Naive B cell (primary cell): ENCODE measurements around the gene THADA. TPM values are rescaled to one million over a fixed set of nuclear protein-coding genes. Genes with fewer than 3 reads are reported as not detected.

Experiments used
- ATAC-seq, 2 donors: fragments of 150-1000 bp; cut with Tn5 transposase; 2 replicates each; pipeline ENCODE4 v1.10.0; 2021; ENCODE audit warnings: low read depth in 2 of 2, mild to moderate bottlenecking in 2 of 2, moderate library complexity in 2 of 2
- DNase-seq: peaks from one replicate; pipeline ENCODE4 v3.0.0; 2022
- H3K27ac Mint-ChIP-seq, 6 donors: one replicate each; pipeline ENCODE4 v1.8.0; 2020 to 2022; ENCODE audit warnings: mild to moderate bottlenecking in 6 of 6, mixed read lengths in 6 of 6, moderate library complexity in 5 of 6, inconsistent platforms in 2 of 6
- H3K27me3 Mint-ChIP-seq, 3 donors: one replicate each; pipeline ENCODE4 v1.8.0; 2021 to 2022; ENCODE audit warnings: mixed read lengths in 3 of 3, mild to moderate bottlenecking in 1 of 3
- H3K36me3 Mint-ChIP-seq, 2 donors: one replicate each; pipeline ENCODE4 v1.8.0; 2020 to 2022; ENCODE audit warnings: mixed read lengths in 2 of 2, inconsistent platforms in 1 of 2, mild to moderate bottlenecking in 1 of 2
- H3K4me1 Mint-ChIP-seq, 3 donors: one replicate each; pipeline ENCODE4 v1.8.0; 2020 to 2022; ENCODE audit warnings: mixed read lengths in 3 of 3, inconsistent platforms in 1 of 3, mild to moderate bottlenecking in 1 of 3, moderate library complexity in 1 of 3
- H3K4me3 Mint-ChIP-seq, 8 donors: one replicate each; pipeline ENCODE4 v1.8.0; 2020 to 2022; ENCODE audit warnings: mild to moderate bottlenecking in 8 of 8, mixed read lengths in 8 of 8, moderate library complexity in 8 of 8, inconsistent platforms in 2 of 8
- H3K9me3 Mint-ChIP-seq, 7 donors: one replicate each; pipeline ENCODE4 v1.8.0; 2020 to 2022; ENCODE audit warnings: mixed read lengths in 7 of 7, mild to moderate bottlenecking in 5 of 7, inconsistent platforms in 2 of 7, moderate library complexity in 1 of 7
- polyA plus RNA-seq, 6 donors: library from polyadenylated mRNA; unstranded; fragments of 300-500 nt; fragmentation: Illumina TruSeq; gene quantifications; one replicate each; pipeline ENCODE4 v1.2.3, GENCODE V29; 2021; ENCODE audit warnings: low read depth in 6 of 6

Gene THADA
- polyA plus RNA-seq, 6 donors from 2014 or later: 8.3 to 20.2 (median 13.0) TPM

- H3K9me3 Mint-ChIP-seq: no peaks in the 10 kb centered on the region
- peaks cover 23 to 41% of the 10 kb centered on the region in 2 donors for H3K36me3 Mint-ChIP-seq
- ATAC-seq: no peak
- no peaks in the 10 kb centered on the region for H3K27me3 Mint-ChIP-seq
- no peaks in the 10 kb centered on the region for H3K4me1 Mint-ChIP-seq
- H3K4me3 Mint-ChIP-seq: no peak overlapping the region
- DNase-seq: no peak
- peak overlapping the region in 3 of 6 donors; percentile 24 to 66 (median 57) for H3K27ac Mint-ChIP-seq
Measured at GRCh38 chr2:43579275-43579981, 16.4 kb downstream of the THADA start.

- H3K36me3 Mint-ChIP-seq: peaks cover 16 to 26% of the 10 kb centered on the region in 2 donors
- no peaks in the 10 kb centered on the region for H3K4me1 Mint-ChIP-seq
- H3K27ac Mint-ChIP-seq: no peak overlapping the region
- H3K4me3 Mint-ChIP-seq: no peak overlapping the region
- no peaks in the 10 kb centered on the region for H3K9me3 Mint-ChIP-seq
- ATAC-seq (no peak), DNase-seq (peak; percentile 31)
- H3K27me3 Mint-ChIP-seq: no peaks in the 10 kb centered on the region
Measured at GRCh38 chr2:43576981-43577892, 18.6 kb downstream of the THADA start.

- Mint-ChIP-seq H3K4me3 (no peak overlapping the region), H3K9me3 (no peaks in the 10 kb centered on the region), H3K36me3 (peaks cover 12 to 17% of the 10 kb centered on the region in 2 donors), H3K4me1 (peaks cover 0 to under 1% (median 0%) of the 10 kb centered on the region in 3 donors), H3K27me3 (no peaks in the 10 kb centered on the region), H3K27ac (peak overlapping the region in 2 of 6 donors; percentile 39 to 63)
- DNase-seq: no peak
- no peak for ATAC-seq
Measured at GRCh38 chr2:43572244-43572643, 23.6 kb downstream of the THADA start.

GRCh38 chr2:43569921-43570320 lies 25.9 kb downstream of the THADA start:
- H3K4me3 Mint-ChIP-seq: no peak overlapping the region
- no peaks in the 10 kb centered on the region for H3K9me3 Mint-ChIP-seq
- H3K4me1 Mint-ChIP-seq: peaks cover 0 to 18% (median 4%) of the 10 kb centered on the region in 3 donors
- peaks cover 12 to 17% of the 10 kb centered on the region in 2 donors for H3K36me3 Mint-ChIP-seq
- no peak for DNase-seq
- ATAC-seq: no peak
- no peak overlapping the region for H3K27ac Mint-ChIP-seq
- H3K27me3 Mint-ChIP-seq: no peaks in the 10 kb centered on the region

- no peaks in the 10 kb centered on the region for H3K9me3 Mint-ChIP-seq
- peak overlapping the region in 2 of 6 donors; percentile 35 to 41 for H3K27ac Mint-ChIP-seq
- no peaks in the 10 kb centered on the region for H3K27me3 Mint-ChIP-seq
- ATAC-seq: no peak
- peaks cover 12 to 26% of the 10 kb centered on the region in 2 donors for H3K36me3 Mint-ChIP-seq
- no peak for DNase-seq
- no peak overlapping the region for H3K4me3 Mint-ChIP-seq
- peaks cover under 1 to 18% (median 4%) of the 10 kb centered on the region in 3 donors for H3K4me1 Mint-ChIP-seq
Measured at GRCh38 chr2:43568228-43568627, 27.6 kb downstream of the THADA start.

GRCh38 chr2:43566461-43566729 lies 29.4 kb downstream of the THADA start:
- Mint-ChIP-seq H3K4me3 (no peak overlapping the region), H3K27ac (peak overlapping the region in 3 of 6 donors; percentile 23 to 77 (median 44)), H3K4me1 (peaks cover 4 to 18% (median 4%) of the 10 kb centered on the region in 3 donors), H3K27me3 (no peaks in the 10 kb centered on the region), H3K9me3 (no peaks in the 10 kb centered on the region), H3K36me3 (peaks cover 14 to 31% of the 10 kb centered on the region in 2 donors)
- DNase-seq (no peak), ATAC-seq (peak in 1 of 2 donors; percentile 37)

GRCh38 chr2:43563679-43564078 lies 32.2 kb downstream of the THADA start:
- Mint-ChIP-seq H3K36me3 (peaks cover 21 to 31% of the 10 kb centered on the region in 2 donors), H3K9me3 (no peaks in the 10 kb centered on the region), H3K4me3 (no peak overlapping the region), H3K4me1 (peaks cover 4 to 18% (median 6%) of the 10 kb centered on the region in 3 donors), H3K27me3 (no peaks in the 10 kb centered on the region), H3K27ac (no peak overlapping the region)
- no peak for DNase-seq
- no peak for ATAC-seq

GRCh38 chr2:43560231-43560547 lies 35.6 kb downstream of the THADA start:
- no peak for DNase-seq
- H3K27ac Mint-ChIP-seq: peak overlapping the region in 1 of 6 donors; percentile 33
- H3K27me3 Mint-ChIP-seq: no peaks in the 10 kb centered on the region
- H3K4me3 Mint-ChIP-seq: no peak overlapping the region
- peaks cover 28 to 37% of the 10 kb centered on the region in 2 donors for H3K36me3 Mint-ChIP-seq
- H3K4me1 Mint-ChIP-seq: peaks cover 0 to 4% (median 3%) of the 10 kb centered on the region in 3 donors
- no peak for ATAC-seq
- H3K9me3 Mint-ChIP-seq: no peaks in the 10 kb centered on the region

GRCh38 chr2:43559391-43560230 lies 36.2 kb downstream of the THADA start:
- Mint-ChIP-seq H3K4me1 (peaks cover 0 to 4% (median 3%) of the 10 kb centered on the region in 3 donors), H3K4me3 (no peak overlapping the region), H3K36me3 (peaks cover 28 to 36% of the 10 kb centered on the region in 2 donors), H3K27me3 (no peaks in the 10 kb centered on the region), H3K9me3 (no peaks in the 10 kb centered on the region), H3K27ac (peak overlapping the region in 1 of 6 donors; percentile 33)
- DNase-seq: no peak
- ATAC-seq: no peak

GRCh38 chr2:43557196-43557595 lies 38.6 kb downstream of the THADA start:
- Mint-ChIP-seq H3K9me3 (no peaks in the 10 kb centered on the region), H3K27ac (no peak overlapping the region), H3K27me3 (no peaks in the 10 kb centered on the region), H3K36me3 (peaks cover 29 to 32% of the 10 kb centered on the region in 2 donors), H3K4me3 (no peak overlapping the region), H3K4me1 (peaks cover 0 to 3% (median 0%) of the 10 kb centered on the region in 3 donors)
- no peak for DNase-seq
- no peak for ATAC-seq

GRCh38 chr2:43556256-43556655 lies 39.6 kb downstream of the THADA start:
- no peak for ATAC-seq
- H3K4me3 Mint-ChIP-seq: no peak overlapping the region
- H3K27ac Mint-ChIP-seq: no peak overlapping the region
- H3K4me1 Mint-ChIP-seq: peaks cover 0 to 3% (median 0%) of the 10 kb centered on the region in 3 donors
- H3K9me3 Mint-ChIP-seq: no peaks in the 10 kb centered on the region
- peaks cover 26 to 32% of the 10 kb centered on the region in 2 donors for H3K36me3 Mint-ChIP-seq
- no peaks in the 10 kb centered on the region for H3K27me3 Mint-ChIP-seq
- DNase-seq: no peak

- peak overlapping the region in 1 of 6 donors; percentile 52 for H3K27ac Mint-ChIP-seq
- DNase-seq (no peak), ATAC-seq (no peak)
- H3K9me3 Mint-ChIP-seq: no peaks in the 10 kb centered on the region
- peaks cover 27 to 41% of the 10 kb centered on the region in 2 donors for H3K36me3 Mint-ChIP-seq
- no peaks in the 10 kb centered on the region for H3K4me1 Mint-ChIP-seq
- no peaks in the 10 kb centered on the region for H3K27me3 Mint-ChIP-seq
- no peak overlapping the region for H3K4me3 Mint-ChIP-seq
Measured at GRCh38 chr2:43553341-43553855, 42.4 kb downstream of the THADA start.

GRCh38 chr2:43551990-43552389 lies 43.8 kb downstream of the THADA start:
- Mint-ChIP-seq H3K9me3 (no peaks in the 10 kb centered on the region), H3K27me3 (no peaks in the 10 kb centered on the region), H3K4me1 (no peaks in the 10 kb centered on the region), H3K36me3 (peaks cover 25 to 41% of the 10 kb centered on the region in 2 donors), H3K27ac (no peak overlapping the region), H3K4me3 (peak overlapping the region in 1 of 8 donors; percentile 42)
- DNase-seq (no peak), ATAC-seq (no peak)
